Stimulated activated CD8-positive, alpha-beta memory T cell treated with anti-CD3 and anti-CD28 coated beads, Interleukin-15, amount 100 ng/mL, for 24 hours (primary cell): ENCODE measurements around the gene CHSY1.

ENCODE experiments used
- DNase-seq: peaks from one replicate; pipeline ENCODE4 v3.0.0-alpha.2; 2020; ENCODE audit warnings: low read depth

The CHSY1 gene

DNA sequence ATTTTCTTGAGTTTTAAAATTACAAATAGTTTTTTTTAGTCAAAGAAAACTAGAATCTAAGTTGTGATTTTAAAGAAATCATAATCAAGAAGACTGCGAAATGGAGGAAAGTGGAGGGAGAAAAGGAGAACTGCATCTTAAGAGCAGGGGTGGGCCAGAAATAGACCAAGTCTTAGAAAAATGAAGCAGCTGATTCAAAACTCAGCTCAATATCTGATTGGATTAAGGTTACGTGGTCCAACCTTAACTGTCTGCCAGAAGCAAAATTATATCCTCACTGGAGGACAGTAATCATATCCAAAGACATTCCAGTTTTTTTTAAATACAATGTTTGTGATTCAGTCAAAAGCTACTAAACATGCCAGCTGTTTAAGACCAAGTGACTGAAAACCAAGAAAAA is 41.4 kb downstream of the CHSY1 start:
- no peak for DNase-seq

DNA sequence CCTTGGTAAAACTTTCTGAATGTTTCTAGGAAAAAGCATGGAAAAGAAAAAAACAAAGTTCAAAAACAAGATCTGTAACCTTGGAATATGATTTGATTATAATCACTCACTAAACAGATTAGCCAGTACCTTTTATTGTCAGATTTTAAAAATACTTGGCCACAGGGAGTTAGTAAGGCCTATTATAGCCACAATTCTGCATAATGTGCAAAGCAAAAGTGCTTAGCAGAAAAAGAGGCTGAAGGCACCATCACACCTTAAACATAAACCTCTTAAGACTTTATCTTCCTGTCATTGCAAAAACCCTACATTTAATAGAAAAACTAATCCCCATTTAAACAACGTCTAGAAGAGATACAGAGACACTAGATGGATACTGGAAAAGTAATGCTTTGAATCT is 41.8 kb downstream of the CHSY1 start:
- no peak for DNase-seq

DNA sequence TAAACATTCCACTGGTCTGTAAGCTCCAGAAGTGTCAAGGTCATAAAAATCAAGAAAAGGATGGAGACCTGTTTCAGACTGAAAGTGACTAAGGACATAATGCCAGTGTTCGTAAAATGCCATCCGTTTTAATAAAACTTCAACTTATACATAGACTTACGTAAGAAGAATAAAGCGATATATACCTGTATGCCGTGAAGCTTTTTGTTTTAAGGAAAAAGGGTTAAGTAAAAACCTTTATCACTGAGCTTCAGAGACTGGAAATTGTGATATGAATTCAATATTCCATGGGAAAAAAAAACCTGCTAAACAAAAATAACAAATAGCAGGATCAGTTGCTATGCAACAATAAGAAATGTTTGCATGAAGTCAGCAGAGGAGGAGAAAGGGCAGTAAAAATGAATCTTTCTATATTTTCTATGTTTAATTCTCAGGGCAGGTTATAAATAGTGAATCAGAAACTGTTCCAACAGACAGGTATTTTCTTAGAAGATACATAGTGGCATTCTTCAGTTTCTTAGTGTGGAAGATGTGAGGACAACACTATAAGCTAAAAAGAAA is 42.5 kb downstream of the CHSY1 start:
- DNase-seq: no peak

DNA sequence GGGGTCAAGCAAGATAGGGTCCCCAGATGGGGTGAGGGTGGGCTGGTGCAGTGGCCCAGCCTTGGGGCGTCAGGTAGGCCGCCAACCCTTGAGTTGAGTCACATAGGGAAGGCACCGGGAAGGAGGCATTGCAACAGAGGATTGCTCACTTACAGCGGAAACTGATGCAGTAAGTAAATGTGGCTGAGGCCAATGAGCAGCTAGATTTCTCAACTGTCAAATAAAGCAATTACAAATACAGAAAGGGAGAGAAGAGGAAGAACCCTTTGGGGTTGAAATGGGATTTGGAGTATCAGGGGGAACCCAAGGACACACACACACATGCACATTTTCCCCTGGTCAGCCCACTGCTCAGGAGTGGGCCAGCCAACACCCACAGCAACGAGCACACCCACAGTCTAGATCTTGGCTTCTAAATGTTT is 44.0 kb downstream of the CHSY1 start:
- no peak for DNase-seq

DNA sequence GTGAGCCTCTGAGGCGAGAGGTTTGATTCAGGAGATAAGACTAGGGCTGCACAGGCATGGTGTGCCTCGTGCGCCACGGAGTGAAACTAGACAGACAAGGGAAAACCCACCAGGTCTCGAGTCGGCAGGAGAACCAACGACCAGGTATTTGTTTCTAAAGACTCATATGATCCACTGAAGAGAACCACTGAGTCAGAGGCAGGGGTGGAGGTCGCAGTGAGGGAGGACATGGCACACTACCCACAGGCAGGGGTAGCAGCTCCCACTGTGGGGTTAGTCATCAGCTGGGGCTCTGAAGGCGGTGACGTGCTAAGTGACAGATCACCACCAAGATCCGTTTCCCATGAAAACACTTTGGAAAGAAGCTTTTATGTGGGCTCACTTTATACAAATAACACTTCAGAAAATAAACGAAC is 45.7 kb downstream of the CHSY1 start:
- peak; percentile 39 for DNase-seq

DNA sequence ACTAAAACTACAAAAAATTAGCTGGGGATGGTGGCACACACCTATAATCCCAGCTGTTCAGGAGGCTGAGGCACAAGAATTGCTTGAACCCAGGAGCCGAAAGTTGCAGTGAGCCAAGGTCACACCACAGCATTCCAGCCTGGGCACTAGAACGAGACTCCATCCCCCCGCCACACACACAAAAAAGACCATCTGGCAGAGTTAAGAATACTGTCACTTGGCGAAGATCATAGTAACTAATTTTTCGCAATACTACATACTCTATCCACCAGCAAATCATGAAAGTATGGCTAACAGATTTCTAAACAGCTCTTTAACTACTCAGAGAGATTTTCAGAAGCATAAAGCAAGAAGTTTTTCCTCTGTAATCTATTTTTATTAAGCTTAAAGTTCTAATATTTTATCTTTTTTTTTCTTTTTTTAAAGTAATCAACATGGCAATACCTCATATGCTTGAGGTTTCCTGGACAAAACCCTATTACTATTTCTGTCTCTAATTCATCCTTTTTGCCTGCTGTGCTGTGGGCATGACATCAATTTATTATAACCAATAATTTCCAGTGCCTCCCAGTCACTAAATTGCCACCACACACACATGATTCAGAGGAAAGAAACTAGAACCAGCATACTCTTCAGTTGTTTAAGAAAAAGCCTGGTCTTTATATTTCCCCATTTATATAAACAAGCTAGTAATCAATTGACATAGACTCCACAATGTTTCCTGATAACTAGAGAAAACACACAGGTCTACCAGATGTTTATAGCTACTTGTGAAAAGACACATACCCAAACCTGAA is 46.9 kb downstream of the CHSY1 start:
- DNase-seq: no peak

DNA sequence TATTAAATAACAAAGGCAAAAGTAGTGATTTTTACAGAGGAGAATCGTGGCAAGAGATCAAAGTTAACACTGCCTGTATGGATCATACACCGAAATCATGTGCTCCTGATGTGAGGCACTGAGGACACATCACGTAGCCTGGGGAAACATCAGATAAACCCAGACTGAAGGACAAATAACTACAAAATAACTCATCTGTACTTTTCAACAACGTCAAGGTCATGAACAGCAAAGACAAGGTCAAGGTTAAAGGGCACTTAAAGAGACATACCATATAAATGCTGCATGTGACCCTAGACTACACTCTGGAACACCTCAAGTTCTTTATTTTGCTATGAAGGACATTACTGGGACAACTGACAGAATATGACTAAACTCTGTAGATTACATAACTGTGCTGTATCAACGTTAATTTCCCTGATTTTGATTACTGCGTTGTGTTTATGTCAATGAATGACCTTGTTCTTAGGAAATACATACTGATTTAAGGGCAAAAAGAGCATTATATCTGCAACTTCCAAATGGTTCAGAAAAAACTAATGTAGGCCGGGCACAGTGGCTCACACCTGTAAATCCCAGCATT is 48.1 kb downstream of the CHSY1 start:
- DNase-seq: no peak

DNA sequence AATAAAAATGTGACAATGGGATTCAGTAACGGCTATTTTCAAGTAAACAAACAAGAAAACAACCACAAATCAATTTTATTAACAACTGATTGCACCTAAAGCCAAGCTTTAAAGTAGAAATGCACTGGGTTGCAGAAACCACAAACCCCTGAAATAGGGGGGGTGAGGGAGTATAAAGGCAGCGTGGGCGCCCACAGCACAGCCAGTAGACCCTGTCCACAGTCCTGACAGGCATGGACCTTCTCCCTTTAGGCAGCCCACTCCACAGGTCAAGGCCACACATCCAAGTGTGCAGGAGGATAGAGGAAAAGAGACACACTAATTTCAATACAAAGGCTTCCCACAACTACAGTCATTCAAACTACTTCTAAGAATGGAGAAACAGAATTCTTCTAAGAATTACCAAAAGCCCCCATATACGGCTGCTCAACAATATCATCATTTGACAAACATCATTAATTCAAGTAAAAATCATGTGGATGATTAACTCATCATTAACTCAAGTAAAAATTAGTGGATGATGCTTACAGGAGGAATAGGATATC is 48.7 kb downstream of the CHSY1 start:
- DNase-seq: no peak

DNA sequence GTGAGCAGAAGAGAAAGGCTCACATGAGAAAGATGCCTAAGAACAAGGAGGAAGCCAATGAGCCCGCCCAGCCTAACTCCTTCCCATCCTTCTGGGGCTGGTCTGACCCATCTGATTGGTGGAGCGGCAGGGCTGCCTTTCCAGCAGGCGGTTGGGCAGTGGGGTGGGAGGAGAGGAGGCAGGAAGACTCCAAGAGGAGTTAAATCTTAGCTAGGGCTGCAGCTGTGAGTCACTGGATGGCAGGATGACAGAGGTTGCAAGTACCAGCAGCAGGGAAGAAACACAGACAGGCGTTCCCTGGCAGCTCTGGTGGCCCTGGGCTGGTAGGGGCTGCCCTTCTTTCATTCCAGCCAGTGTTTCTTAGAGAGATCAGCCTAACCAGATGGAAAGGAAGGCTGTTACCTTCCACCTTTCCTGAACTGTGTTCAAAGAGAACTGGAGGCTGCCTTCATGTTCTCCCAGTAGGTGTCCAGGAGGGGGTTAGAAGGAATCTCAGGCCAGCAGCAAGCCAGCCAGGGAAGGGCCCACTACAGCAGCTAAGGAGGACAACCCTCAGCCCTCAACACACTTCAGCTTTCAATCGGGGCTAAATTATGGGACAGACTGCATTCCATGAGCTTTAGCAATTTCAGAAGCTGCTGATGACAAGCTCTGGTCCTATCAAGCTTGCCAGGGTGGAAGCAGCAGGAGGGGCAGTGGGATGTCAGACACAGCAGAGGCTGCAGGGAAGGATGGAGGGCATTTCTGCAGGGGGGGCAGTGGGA is 50.3 kb downstream of the CHSY1 start:
- DNase-seq: no peak

DNA sequence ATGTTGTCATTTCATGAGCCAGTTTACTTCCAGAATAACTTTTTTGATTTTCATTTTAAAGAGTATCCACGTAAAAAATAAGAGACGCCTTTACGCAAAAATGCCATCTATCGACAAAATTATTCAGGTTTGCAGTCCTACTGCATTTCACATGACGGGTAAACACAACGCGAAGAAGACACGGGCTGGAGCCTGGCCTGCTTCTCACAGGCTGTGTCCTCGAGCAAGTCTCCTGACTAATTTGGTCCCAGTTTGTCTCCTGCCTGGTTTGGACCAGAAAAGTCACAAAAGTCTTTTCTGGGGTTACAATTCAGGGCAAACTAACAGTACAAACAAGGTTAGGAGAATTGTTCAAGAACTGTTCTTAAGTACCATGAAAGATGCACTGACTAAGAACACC is 51.7 kb downstream of the CHSY1 start:
- DNase-seq: no peak

DNA sequence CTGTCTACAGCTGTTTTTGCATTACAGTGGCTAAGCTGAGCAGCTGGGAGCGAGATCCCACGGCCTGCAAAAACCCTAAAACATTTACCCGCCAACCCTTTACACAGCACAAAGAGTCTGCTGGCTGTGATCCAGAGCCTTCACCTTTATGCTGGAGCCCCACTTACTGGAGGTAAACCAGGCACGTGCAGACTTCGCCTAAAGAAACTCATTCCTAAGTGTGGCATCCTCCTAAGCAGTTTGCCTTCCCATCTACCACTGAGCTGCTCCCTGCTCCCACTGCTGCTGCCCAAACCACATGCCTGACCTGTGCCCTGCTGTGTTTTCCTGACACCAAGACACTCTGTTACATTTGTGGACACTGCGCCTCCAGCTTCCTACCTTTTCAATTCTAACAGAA is 53.0 kb downstream of the CHSY1 start:
- no peak for DNase-seq

DNA sequence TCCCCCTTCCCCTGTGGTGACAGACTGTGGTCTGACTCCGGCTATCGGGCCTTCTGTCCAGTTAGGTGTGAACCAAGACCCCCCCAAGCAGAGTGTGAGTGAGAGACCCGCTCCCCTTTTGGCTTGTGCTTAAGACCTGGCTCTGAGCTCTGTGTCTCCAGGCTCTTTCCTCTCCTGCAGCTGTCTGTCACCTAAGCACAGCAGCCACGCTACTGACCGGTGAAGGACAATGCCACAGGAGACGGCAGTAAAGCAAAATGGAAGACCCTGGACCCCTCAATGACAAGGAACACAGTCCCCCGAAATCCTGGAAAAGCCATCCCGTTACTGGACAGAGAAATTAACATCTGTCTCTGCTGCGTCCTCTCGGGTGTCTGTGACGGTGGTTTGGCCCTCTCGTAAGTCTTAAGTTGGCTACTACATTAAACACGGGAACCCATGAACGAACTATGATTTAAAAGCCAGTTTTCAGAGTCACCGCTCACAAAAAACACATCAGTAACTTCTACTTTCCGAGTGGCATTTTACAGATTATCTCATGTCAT is 53.7 kb downstream of the CHSY1 start:
- DNase-seq: no peak

DNA sequence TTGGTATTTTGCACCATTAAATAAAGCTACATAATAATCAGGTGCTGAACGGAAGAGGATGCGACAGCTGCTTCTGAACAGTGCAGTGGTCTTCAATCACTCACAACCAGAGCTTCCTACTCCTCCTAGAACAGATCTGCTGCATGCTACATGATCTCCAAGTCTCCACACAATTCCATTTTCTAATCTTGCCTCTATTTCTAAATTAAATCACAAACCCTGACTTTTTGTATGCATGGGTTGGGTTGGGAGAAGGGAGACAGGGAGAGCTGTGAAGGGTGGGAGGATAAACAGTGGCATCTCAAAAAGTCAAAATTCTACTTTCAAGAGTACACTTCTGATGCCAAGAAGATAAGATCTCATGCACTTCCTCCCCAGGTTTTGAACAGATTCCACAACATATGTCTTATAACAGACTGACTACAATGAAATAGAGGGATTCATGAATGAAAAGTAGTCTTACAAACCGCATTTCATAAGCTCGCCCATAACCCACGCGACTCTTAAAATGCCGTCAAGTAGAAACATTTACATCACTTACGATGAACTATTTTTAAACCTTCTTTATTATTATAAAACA is 57.2 kb downstream of the CHSY1 start:
- no peak for DNase-seq

DNA sequence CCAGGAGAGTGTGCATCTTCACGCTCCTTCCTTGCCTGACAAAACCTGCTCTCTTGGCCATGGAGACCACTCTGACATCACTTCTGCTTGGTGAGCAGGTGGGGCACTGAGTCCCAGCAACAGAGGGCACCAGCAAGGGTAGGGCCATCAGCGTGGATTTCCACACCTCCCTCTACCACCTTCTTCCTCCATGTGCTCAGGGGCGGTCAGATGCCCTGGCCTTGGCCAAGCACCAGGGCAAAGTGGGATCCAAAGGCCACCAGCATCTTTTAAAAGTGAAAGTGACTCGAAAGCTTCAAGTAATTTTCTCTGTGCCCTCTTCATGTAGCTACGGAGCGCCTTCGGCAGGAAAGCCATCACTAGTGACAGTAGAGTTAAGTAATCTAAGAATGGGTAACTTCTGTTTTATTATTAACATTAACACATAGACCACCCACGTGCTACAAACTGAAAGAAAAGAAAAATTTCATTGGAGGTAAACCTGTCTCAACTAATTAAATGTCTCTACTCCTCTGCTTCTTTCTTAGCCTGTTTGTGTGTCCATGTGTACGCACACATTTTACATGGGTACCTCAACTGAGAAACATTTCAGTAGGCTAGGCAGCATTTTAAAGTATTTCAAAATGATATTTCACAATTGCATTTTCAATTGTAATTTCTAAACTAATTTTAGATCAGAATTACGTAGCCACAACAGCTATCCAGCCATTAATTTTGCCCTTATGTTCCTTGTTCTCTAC is 57.9 kb downstream of the CHSY1 start:
- DNase-seq: no peak

DNA sequence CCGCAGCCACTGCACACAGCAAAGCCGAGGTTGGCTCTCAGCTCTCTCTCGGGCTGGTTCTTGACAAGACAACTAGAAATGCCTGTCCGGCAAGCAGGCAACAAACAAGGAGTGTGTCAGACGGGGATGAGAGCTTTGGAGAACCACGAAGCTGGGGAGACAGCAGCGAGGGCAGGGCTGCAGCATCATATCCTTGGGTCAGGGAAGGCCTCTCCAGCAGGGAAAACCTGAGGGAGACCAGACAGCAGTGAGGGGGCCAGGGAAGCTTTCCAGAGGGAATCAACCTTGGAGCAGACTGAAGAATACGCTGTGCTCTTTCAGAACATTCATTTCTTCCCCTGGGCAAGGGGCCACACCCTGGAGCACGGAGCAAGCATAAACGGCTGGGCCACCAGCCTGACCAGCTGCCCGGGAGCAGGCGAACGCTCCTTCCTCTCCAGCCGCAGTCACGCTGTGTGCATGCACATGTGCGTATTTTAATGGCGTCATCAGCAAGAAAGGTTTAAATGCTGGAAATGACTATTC is 58.7 kb downstream of the CHSY1 start:
- DNase-seq: no peak

DNA sequence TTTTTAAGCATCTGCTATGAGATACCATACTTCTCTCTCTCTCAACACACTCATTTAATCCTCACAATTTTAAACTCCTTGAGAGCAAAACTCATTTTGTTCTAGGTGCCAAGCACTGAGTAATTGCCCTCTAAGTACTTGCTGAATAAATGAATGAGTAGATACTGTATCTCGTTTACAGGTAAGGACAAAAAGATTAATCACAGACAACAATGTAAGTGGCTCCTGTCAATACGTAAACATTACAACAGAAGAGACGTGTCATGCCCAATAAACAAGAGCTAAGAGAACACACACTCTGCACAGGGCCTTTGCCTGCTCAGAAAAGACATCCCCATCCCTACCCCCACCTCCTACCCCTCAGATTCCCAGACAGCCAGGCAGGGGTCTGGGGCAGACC is 59.8 kb downstream of the CHSY1 start:
- DNase-seq: no peak

DNA sequence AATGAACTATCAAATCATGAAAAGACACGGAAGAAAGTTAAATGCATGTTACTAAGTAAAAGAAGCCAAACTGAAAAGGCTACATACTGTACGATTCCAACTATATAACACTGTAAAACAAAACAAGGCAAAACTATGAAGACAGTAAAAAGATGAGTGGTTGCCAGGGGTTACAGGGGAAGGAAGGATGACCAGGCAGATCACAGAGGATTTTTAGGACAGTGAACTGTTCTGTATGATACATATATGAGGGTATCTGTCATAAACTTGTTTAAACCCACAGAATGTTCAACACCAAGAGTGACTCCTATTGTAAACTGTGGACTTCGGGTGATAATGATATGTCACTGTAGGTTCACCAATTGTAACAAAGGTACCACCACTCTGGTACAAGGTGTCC is 60.6 kb downstream of the CHSY1 start:
- DNase-seq: no peak

DNA sequence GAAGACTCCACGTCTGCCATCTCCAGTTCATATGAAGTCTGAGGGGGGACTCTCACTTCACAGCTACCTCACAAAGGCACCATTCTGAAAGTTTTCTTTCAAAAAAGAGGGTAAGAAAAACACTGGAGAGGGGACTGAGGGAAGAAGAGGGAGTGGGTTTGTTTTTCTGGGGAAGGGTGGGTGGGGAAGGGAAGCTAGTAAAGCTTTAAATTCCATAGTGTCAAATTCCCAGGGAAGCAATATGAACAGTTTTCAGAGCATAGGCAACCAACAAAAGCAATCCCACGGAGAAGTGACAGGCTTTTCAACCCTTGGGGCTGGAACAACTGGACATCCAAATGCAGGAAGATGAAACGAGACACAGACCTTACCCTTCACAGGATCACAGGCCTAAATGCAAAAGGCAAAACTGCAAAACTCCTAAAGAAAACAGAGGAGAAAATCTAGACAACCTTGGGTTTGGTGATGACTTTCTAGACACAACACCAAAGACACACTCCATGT is 61.7 kb downstream of the CHSY1 start:
- DNase-seq: no peak

DNA sequence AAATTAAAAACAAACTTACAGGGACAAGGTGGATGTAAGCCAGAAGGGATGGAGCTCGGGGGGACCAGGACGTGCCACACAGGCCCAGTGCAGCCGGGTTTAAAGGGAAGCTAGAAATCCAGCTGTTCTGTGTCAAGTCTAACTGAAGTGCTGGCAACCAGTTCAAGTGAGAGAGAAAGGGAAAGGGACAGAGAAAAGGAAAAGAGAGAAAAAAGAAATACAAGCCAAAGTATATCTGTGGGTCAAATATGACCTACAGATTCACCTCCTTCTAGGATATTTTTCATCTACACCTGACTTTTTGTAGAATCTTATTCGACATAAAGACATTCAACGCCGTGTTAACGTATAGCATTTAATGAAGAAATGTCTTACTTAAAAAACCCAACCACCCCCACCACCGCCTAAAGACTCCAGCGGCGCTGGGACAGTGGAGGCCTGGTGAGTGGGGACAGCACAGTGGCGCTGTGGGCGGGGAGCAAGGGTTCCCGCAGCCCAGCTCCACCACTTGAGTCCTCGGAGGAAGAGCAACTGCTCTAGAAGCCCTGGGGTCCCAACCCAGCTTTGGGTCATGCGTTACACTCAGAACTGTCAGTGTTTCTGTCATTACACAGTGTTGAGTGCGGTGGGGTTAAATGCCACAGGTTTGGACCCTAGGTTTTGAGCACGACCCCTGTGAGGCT is 62.3 kb downstream of the CHSY1 start:
- DNase-seq: no peak
